ENCODE measurements around the gene USP10.

Gene USP10

GRCh38 chr16:84827131-84827574, 127.4 kb downstream of the USP10 start:
- no peak overlapping the region for H3K4me3 ChIP-seq (ENCODE audit: insufficient read depth, low read depth, low read length, poor library complexity, severe bottlenecking)
- no peaks in the 10 kb centered on the region for H3K9me3 ChIP-seq (ENCODE audit: control insufficient read depth, low read length)
- no peaks in the 10 kb centered on the region for H3K36me3 ChIP-seq (ENCODE audit: control insufficient read depth, insufficient read depth, low read length)
- no peaks in the 10 kb centered on the region for H3K27me3 ChIP-seq (replicated peaks; ENCODE audit: control insufficient read depth, insufficient read depth, low read length, poor library complexity, severe bottlenecking)
- DNase-seq, result no peak
- no peak overlapping the region for H3K27ac ChIP-seq (ENCODE audit: insufficient read depth, low read length, poor library complexity, severe bottlenecking)
- H3K4me1 ChIP-seq (ENCODE audit: control insufficient read depth, insufficient read depth, low read length, poor library complexity, severe bottlenecking), result no peaks in the 10 kb centered on the region

GRCh38 chr16:84827897-84828296, 128.1 kb downstream of the USP10 start:
- no peak overlapping the region for H3K27ac ChIP-seq (ENCODE audit: insufficient read depth, low read length, poor library complexity, severe bottlenecking)
- H3K4me3 ChIP-seq (ENCODE audit: insufficient read depth, low read depth, low read length, poor library complexity, severe bottlenecking), result no peak overlapping the region
- DNase-seq, result no peak
- no peaks in the 10 kb centered on the region for H3K36me3 ChIP-seq (ENCODE audit: control insufficient read depth, insufficient read depth, low read length)
- no peaks in the 10 kb centered on the region for H3K4me1 ChIP-seq (ENCODE audit: control insufficient read depth, insufficient read depth, low read length, poor library complexity, severe bottlenecking)
- no peaks in the 10 kb centered on the region for H3K9me3 ChIP-seq (ENCODE audit: control insufficient read depth, low read length)
- no peaks in the 10 kb centered on the region for H3K27me3 ChIP-seq (replicated peaks; ENCODE audit: control insufficient read depth, insufficient read depth, low read length, poor library complexity, severe bottlenecking)

- no peak overlapping the region for H3K27ac ChIP-seq (ENCODE audit: insufficient read depth, low read length, poor library complexity, severe bottlenecking)
- no peaks in the 10 kb centered on the region for H3K27me3 ChIP-seq (replicated peaks; ENCODE audit: control insufficient read depth, insufficient read depth, low read length, poor library complexity, severe bottlenecking)
- H3K4me1 ChIP-seq (ENCODE audit: control insufficient read depth, insufficient read depth, low read length, poor library complexity, severe bottlenecking), result no peaks in the 10 kb centered on the region
Measured at GRCh38 chr16:84828322-84828721, 128.5 kb downstream of the USP10 start.

More at GRCh38 chr16:84828322-84828721, 128.5 kb downstream of the USP10 start:
- Histone ChIP-seq H3K4me3 (ENCODE audit: insufficient read depth, low read depth, low read length, poor library complexity, severe bottlenecking) (no peak overlapping the region), H3K36me3 (ENCODE audit: control insufficient read depth, insufficient read depth, low read length) (no peaks in the 10 kb centered on the region), H3K9me3 (ENCODE audit: control insufficient read depth, low read length) (no peaks in the 10 kb centered on the region)
- DNase-seq, result no peak

All from effector memory CD4-positive, alpha-beta T cell (primary cell).